AG10803 (cell line): ENCODE data around the gene TMX1.

Source experiments
- DNase-seq: peaks from one replicate; pipeline ENCODE4 v3.0.0; 2010; ENCODE audit warnings: low read depth
- H3K4me3 ChIP-seq: 2 replicates; pipeline ENCODE4 v1.5.1; 2011; ENCODE audit warnings: mild to moderate bottlenecking, low read length, control low read depth
- CTCF ChIP-seq: conservative IDR thresholded peaks from 2 replicates; pipeline ENCODE4 v1.5.1; 2011; ENCODE audit warnings: mild to moderate bottlenecking, low read length, control low read depth, inconsistent platforms

The TMX1 gene

GRCh38 chr14:51282517-51282916 lies 42.5 kb downstream of the TMX1 start:
- no peak overlapping the region for H3K4me3 ChIP-seq
- DNase-seq, result no peak
- TF ChIP-seq CTCF, result no peak

DNA sequence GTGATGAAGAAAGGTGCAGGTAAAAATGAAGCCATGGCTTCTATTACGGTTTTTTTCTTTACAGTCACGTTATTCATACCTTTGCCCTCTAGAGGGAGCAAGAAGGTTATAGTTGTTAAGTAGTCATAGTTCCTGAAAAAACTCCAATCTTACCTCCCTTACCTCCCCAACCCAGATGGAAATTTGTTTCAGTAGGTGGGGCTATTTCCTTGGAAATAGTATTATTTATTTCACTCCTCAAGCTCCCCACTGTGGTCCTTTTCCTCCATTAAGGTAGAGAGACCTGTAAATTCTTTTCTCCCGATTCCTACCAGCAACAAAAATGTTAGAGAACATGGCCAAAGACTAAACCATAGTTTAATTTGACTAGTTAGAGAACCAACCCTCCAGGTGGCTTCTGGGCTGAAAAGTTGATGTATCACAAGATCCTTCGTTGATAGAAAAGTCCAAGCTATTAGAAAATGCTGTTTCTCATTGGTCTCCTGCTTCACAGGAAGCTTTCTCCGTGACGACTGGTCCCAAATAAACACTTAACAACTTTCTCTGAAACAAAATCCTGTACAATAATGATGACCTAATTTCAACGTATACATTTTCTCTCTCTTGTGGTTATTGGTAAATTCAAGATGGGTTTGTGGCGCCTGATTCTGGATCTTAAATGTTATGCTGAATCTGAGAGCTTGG lies 43.5 kb downstream of the TMX1 start:
- no peak overlapping the region for H3K4me3 ChIP-seq
- peak; percentile 92 for DNase-seq
- peak; percentile 87 for TF ChIP-seq CTCF

DNA sequence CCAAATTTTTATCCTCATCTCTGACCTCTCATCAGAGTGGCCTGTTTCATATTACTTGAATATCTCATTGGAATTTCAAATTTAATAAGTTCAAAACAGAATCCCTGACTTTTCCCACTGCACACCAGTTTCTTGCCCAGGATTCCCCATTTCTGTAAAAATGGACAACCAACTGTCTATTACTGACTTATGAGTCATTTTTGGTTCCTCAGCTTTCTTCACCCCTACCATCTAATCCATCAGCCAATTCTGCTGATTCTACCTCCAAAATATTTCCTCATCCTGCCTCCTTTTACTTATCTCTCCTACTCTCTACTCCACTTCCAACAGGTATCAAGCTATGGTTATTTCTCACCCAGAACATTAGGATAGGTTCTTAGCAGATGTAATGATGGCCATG lies 44.2 kb downstream of the TMX1 start:
- TF ChIP-seq CTCF, result no peak
- peak; percentile 25 for DNase-seq
- H3K4me3 ChIP-seq, result no peak overlapping the region

GRCh38 chr14:51285120-51285519 lies 45.1 kb downstream of the TMX1 start:
- no peak for TF ChIP-seq CTCF
- DNase-seq, result no peak
- H3K4me3 ChIP-seq, result no peak overlapping the region

DNA sequence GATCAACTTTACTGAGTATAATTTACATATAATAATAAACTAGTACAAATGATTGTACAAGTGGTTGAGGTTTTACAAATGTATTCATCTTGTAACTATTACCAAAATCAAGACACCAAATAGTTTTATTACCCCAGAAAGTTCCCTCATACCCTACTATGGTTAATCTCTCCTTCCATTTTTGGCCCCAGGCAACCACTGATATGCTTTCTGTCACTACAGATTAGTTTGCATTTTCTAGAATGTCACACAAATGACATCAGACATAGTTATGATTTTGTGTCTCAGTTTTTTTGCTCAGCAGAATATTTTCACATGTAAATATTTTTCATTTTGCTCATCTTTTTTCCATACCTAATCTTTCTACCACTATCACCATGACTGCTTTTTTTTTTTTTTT lies 49.1 kb downstream of the TMX1 start:
- no peak for TF ChIP-seq CTCF
- no peak overlapping the region for H3K4me3 ChIP-seq
- DNase-seq, result no peak

DNA sequence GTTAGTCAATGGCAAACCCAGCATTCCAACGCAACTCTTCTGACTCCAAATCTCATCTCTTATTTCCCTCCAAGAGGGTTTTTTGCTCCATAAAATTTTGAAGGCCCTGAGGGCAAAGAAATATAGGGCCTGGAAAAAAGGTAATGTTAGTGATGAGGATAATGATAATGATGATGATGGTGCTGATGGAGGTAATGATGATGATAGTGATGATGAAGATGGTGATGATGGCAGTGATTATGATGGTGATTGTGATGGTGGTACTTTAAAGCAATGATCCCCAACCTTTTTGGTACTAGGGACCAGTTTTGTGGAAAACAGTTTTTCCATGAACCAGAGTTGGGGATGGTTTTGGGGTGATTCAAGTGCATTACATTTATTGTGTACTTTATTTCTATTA lies 50.1 kb downstream of the TMX1 start:
- no peak for DNase-seq
- TF ChIP-seq CTCF, result no peak
- no peak overlapping the region for H3K4me3 ChIP-seq

DNA sequence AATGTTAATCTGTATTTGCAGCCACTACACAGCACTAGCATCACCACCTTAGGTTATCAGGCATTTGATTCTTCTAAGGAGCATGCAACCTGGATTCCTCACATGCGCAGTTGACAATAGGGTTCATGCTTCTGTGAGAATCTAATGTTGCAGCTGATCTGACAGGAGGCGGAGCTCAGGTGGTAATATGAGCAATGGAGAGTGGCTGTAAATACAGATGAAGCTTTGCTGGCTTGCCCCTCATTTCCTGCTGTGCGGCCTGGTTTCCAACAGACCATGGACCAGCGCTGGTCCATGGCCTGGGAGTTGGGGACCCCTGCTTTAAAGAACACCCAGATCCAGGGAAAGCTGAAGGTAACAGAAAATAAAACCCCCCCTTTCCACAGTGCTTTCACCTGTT lies 51.0 kb downstream of the TMX1 start:
- DNase-seq, result no peak
- H3K4me3 ChIP-seq, result no peak overlapping the region
- TF ChIP-seq CTCF, result no peak
